Astrocyte of the cerebellum (primary cell): ENCODE data around the gene B4GALNT3.
"Not testable (repeated sequence)": the region's sequence is repeated elsewhere in the genome, so short reads cannot be mapped to it uniquely, and the experiment has no call there.

ENCODE experiments used
- DNase-seq: peaks from one replicate; pipeline ENCODE4 v3.0.0-alpha.2; 2011; ENCODE audit warnings: low read depth
- H3K4me3 ChIP-seq: 2 replicates; pipeline ENCODE4 v1.5.1; 2011; ENCODE audit warnings: mild to moderate bottlenecking, low read depth, low read length, moderate library complexity
- in situ Hi-C: cut with HindIII; loops from 2 replicates; pipeline ENCODE4 v1.10.0; 2017; ENCODE audit warnings: low sequenced_read_pairs
- TF ChIP-seq, protein P1 (sequence below): IDR thresholded peaks from 2 replicates; pipeline ENCODE4 v1.5.1; 2012; ENCODE audit warnings: low read length, low read depth, moderate library complexity, mild to moderate bottlenecking; ENCODE audit errors: missing control alignments

Gene B4GALNT3

DNA sequence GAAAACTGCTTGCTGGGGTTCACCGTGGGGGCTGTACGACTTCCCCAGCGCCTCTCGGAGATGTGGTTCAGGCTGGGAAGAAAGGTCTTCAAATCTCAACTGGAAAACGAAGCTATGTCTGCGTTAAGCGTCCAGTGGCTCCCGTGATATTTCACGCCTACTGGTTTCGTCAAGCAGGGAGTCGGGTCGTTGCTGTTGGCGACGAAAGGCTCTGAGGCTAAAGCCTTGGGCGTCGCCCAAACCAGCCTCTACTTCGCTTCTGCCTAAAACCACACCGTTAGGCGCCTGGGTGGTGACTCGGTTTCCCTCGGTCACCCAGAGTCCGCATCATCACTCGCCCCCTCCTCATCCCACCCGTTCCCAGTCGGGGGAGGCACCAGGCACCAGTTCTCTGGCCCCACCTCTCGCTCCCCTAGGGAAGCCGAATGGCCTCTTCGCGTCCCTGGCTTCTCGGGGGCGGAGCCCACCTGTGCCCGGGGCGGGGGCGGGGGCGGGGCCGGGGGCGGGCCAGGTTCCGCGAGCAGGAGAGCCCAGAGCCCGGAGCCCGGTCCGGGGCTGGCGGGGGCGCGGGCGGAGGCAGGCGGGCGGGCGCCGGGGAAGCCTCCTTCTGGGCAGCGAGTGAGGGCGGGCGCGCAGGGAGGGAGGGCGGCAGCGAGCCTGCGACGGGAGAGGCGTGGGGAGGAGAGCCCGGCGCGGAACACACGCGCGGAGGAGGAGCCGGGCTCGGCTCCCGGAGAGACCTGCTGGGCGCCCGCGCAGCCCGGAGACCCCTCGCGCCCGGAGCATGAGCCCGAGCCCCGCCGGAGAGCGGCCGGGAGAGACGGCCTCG is at the start of gene B4GALNT3:
B4GALNT3 (plus strand) TSS at position 510 of the 829 bp plus-strand sequence. CDS start 438 bp downstream, outside the sequence.
- peak within 1 kb of the TSS; percentile 37 for H3K4me3 ChIP-seq
- in situ Hi-C loops: loop anchor here (5.0 kb wide), 1 partner anchor 83 kb away; no protein-coding TSS in a partner anchor
- TF ChIP-seq, protein P1, sequence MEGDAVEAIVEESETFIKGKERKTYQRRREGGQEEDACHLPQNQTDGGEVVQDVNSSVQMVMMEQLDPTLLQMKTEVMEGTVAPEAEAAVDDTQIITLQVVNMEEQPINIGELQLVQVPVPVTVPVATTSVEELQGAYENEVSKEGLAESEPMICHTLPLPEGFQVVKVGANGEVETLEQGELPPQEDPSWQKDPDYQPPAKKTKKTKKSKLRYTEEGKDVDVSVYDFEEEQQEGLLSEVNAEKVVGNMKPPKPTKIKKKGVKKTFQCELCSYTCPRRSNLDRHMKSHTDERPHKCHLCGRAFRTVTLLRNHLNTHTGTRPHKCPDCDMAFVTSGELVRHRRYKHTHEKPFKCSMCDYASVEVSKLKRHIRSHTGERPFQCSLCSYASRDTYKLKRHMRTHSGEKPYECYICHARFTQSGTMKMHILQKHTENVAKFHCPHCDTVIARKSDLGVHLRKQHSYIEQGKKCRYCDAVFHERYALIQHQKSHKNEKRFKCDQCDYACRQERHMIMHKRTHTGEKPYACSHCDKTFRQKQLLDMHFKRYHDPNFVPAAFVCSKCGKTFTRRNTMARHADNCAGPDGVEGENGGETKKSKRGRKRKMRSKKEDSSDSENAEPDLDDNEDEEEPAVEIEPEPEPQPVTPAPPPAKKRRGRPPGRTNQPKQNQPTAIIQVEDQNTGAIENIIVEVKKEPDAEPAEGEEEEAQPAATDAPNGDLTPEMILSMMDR: no peak
- no peak for DNase-seq

DNA sequence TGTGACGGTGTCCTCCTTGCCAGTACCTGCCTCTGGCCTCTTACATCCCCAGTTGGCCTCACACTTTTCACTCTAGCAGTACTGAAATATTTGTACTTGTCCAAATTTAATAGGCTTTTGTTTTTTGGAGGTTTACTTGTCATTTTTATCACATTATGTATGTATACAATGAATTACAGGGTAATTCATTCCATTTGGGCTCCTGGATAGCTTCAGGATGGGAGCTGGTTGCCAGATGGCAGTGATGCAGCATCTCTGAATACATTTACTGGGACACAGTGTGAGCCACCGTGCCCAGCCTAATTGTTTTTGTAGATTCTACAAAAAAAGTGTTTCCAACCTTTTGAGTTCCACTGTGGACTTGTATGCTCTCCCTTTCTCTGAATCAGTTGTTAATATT is 44.9 kb upstream of the B4GALNT3 start:
- in situ Hi-C loops: no loop called here
- no peak for DNase-seq
- no peak overlapping the region for H3K4me3 ChIP-seq
- TF ChIP-seq, protein P1: no peak

DNA sequence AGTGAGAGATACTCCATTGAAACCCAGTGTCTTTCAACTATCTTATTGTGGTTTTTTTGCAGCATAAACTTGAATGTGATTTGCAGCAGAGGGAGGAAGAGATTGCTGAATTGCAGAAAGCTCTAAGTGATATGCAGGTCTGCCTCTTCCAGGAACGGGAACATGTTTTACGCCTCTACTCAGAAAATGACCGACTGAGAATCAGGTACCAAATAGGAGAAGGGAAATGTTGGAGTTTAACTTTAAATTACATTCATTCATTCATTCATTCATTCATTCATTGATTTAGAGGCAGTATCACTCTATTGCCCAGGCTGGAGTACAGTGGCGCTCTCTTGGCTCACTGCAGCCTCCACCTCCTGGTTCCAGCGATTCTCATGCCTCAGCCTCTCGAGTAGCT is 41.3 kb upstream of the B4GALNT3 start:
- in situ Hi-C loops: no loop called here
- no peak for DNase-seq
- TF ChIP-seq, protein P1: no peak
- H3K4me3 ChIP-seq: no peak overlapping the region

DNA sequence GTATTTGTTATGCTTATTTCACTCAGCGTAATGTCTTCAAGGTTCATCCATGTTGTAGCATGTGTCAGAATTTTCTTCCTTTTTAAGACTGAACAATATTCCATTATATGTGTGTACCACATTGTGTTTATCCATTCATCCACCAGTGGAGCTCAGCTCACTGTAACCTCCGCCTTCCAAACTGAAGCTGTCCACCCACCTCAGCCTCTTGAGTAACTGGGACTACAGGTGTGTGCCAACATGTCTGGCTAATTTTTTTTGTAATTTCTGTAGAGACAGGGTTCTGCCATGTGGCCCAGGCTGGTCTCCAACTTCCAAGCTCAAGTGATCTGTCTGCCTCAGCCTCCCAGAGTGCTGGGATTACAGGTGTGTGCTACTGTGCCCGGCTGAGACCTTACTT is 37.2 kb upstream of the B4GALNT3 start:
- TF ChIP-seq, protein P1: no peak
- H3K4me3 ChIP-seq: no peak overlapping the region
- in situ Hi-C loops: no loop called here
- DNase-seq: no peak

DNA sequence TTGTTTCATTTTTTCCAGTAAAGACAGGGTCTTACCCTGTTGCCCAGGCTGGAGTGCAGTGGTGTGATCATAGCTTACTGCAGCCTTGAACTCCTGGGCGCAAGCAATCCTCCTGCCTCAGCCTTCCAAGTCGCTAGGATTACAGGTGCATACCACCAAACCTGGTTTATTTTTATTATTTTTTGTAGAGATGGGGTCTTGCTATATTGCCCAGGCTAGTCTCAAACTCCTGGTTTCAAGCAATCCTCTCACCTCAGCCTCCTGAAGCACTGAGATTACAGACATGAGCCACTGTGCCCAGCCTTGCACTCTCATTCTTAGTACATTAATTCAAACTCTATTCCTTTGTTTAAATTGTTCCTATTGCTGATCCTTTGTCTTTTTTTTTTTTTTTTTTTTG is 24.0 kb upstream of the B4GALNT3 start:
- in situ Hi-C loops, DNase-seq, H3K4me3 ChIP-seq: not testable (repeated sequence)

DNA sequence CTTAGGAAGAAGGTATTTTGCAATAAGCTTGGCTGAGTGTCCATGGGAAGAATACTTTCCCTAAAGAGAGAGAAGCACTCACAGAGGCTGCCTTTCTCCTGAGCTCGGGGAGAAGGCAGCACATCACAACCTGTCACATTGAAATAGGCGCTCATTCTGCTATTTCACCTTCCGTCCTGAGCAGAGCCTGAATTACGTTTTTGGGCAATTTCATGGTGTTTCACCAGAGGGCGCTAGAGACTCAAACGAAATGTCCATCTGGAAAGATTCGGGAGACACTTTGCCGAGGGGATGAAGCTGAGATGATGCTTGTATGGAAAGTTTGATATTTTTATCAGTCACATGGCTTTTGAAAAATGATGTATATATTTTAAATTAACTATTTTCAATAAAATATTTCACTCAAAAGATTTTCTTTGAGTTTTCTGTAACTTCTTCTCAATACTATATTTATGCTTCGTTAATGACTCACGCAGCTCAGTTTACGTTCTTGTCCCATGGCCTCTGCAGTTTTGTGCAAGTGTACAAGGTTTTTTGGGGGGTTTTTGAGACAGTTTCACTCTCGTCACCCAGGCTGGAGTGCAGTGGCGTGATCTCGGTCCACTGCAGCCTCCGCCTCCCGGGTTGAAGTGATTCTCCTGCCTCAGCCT is 17.4 kb upstream of the B4GALNT3 start:
- DNase-seq: peak; percentile 19
- no peak overlapping the region for H3K4me3 ChIP-seq
- TF ChIP-seq, protein P1: peak; percentile 85
- in situ Hi-C loops: no loop called here

DNA sequence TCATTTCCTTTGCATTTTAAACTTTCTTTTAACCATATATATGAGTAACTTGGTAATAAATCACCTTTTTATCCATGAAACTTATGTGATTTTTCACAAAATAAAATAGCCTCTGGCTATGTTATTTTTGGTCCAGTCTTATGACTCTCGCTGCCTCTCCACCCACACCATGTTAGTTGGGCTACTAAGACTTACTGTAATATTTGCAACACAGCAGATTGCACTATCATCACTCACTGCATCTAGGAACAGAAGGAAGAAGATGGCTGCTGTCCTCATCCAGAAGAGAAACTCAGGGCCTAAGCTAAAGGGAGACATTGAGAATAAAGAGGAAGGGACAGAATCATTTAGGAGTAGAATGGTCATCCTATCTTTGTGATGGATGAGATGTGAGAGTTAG is 12.6 kb upstream of the B4GALNT3 start:
- DNase-seq: no peak
- TF ChIP-seq, protein P1: no peak
- in situ Hi-C loops: no loop called here
- H3K4me3 ChIP-seq: no peak overlapping the region
